VCaP (cell line): Measurements from ENCODE around the gene RCBTB2.
"Not testable (repeated sequence)": the region's sequence is repeated elsewhere in the genome, so short reads cannot be mapped to it uniquely, and the experiment has no call there.

Experiments
- H3K27ac ChIP-seq: fragments of 450-650 bp; 2 replicates; pipeline ENCODE4 v1.5.1; 2017
- CTCF ChIP-seq: fragments of 450-650 bp; conservative IDR thresholded peaks from 2 replicates; pipeline ENCODE4 v1.5.1; 2017; ENCODE audit warnings: mild to moderate bottlenecking, moderate library complexity

The RCBTB2 gene

DNA sequence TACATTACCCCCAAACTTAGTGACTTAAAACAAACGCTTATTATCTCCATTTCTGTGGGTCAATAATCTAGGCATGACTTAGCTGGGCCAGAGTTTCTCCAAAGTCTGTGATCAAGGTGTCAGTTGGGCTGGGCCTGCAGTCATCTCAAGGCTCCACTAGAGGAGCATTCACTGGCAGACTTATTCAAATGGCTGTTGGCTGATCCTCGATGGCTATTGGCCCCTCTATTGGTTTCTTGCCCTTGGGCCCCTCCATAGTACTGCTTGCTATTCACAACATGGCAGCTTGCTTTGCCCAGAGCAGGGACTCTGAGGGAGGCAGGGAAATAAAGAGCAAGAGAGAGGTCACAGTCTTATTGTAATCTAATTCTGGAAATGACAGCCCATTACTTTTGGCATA is 57.6 kb downstream of the RCBTB2 start:
- no peak for TF ChIP-seq CTCF

GRCh38 chr13:48457578-48458242 is 75.2 kb downstream of the RCBTB2 start:
- TF ChIP-seq CTCF: no peak
- no peak overlapping the region for H3K27ac ChIP-seq

More for the DNA sequence above, 57.6 kb downstream of the RCBTB2 start:
- no peak overlapping the region for H3K27ac ChIP-seq

DNA sequence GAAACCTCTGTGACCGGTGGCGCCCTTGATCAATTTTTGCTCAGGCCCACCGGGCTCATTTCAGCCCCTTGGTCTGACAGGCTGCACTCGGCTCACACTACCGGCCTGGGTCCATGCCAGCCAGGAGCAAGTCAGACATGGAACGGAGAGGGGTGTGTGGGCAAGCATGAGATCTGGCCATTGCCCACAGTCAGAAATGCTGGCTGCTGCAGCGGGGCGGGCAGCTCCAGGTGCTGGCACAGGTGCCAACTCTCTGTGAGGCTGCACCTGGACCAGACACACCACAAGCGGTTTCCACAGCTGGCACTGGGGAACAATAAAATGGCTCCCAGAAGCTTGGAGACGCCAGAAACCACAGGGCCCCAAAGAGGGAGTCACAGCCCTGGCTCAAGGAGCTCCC is 76.3 kb downstream of the RCBTB2 start:
- no peak overlapping the region for H3K27ac ChIP-seq
- TF ChIP-seq CTCF: no peak

GRCh38 chr13:48451196-48451595 is 81.7 kb downstream of the RCBTB2 start:
- H3K27ac ChIP-seq: not testable (repeated sequence)

GRCh38 chr13:48449656-48450055 is 83.2 kb downstream of the RCBTB2 start:
- TF ChIP-seq CTCF: no peak
- H3K27ac ChIP-seq: no peak overlapping the region

GRCh38 chr13:48448959-48449614 is 83.8 kb downstream of the RCBTB2 start:
- H3K27ac ChIP-seq: no peak overlapping the region
- TF ChIP-seq CTCF: no peak

GRCh38 chr13:48448285-48448958 is 84.5 kb downstream of the RCBTB2 start:
- H3K27ac ChIP-seq: no peak overlapping the region
- TF ChIP-seq CTCF: no peak

- no peak overlapping the region for H3K27ac ChIP-seq
- no peak for TF ChIP-seq CTCF
These were observed 86.4 kb downstream of the RCBTB2 start for GRCh38 chr13:48446464-48446863.
